Esophagus muscularis mucosa (tissue), 4 donors: ENCODE results near the gene HBB. TPM values are rescaled to one million over a fixed set of nuclear protein-coding genes. Genes with fewer than 3 reads are reported as not detected.

Experiments
- DNase-seq: peaks from one replicate; pipeline ENCODE4 v3.0.0-alpha.2; 2017; ENCODE audit errors: extremely low spot score
- H3K27ac ChIP-seq, 4 donors: fragments of 200-600 bp; sonication (generic); replicated peaks in 1 of 4; 1 replicate in 3 of 4; 2 replicates in 1 of 4; pipeline ENCODE4 v1.5.1; 2016 to 2019; ENCODE audit warnings: mild to moderate bottlenecking in 1 of 4
- H3K27me3 ChIP-seq, 4 donors: fragments of 200-600 bp; sonication (generic); one replicate each; pipeline versions ENCODE4 v1.5.1 to v1.6.0; 2016 to 2019
- H3K36me3 ChIP-seq, 4 donors: fragments of 200-600 bp; sonication (generic); one replicate each; pipeline ENCODE4 v1.5.1; 2016 to 2019
- H3K4me1 ChIP-seq, 4 donors: fragments of 200-600 bp; sonication (generic); one replicate each; pipeline ENCODE4 v1.5.1; 2016 to 2019
- H3K4me3 ChIP-seq, 4 donors: fragments of 200-600 bp; sonication (generic); 1 replicate in 2 of 4; 2 replicates in 2 of 4; pipeline ENCODE4 v1.5.1; 2016 to 2019; ENCODE audit warnings: mild to moderate bottlenecking in 4 of 4, moderate library complexity in 1 of 4
- H3K9me3 ChIP-seq, 4 donors: fragments of 200-600 bp; sonication (generic); 1 replicate in 3 of 4; 2 replicates in 1 of 4; pipeline ENCODE4 v1.5.1; 2016 to 2019
- CTCF ChIP-seq, 3 experiments: fragments of 200-600 bp in 2 of 3; fragments of 450-650 bp in 1 of 3; sonication (generic) in 2 of 3; IDR thresholded peaks; one replicate each; pipeline ENCODE4 v1.5.1; 2017 to 2019; ENCODE audit warnings: antibody characterized with exemption in 3 of 3, mild to moderate bottlenecking in 2 of 3, moderate library complexity in 1 of 3
- EP300 ChIP-seq: sonication (generic); formaldehyde crosslinking; IDR thresholded peaks from one replicate; pipeline ENCODE4 v1.6.1; 2017; ENCODE audit warnings: antibody characterized with exemption
- POLR2A ChIP-seq: fragments of 450-650 bp; IDR thresholded peaks from one replicate; pipeline ENCODE4 v1.6.1; 2017; ENCODE audit warnings: antibody characterized with exemption, moderate library complexity, mild to moderate bottlenecking, low read depth
- POLR2AphosphoS5 ChIP-seq, 2 donors: sonication (generic); formaldehyde crosslinking; IDR thresholded peaks; one replicate each; pipeline ENCODE4 v1.6.1; 2017; ENCODE audit warnings: antibody characterized with exemption in 2 of 2
- WGBS: methylation state at CpG from one replicate; pipeline ENCODE4 v1.1.5; 2018; 5-methylcytosine and 5-hydroxymethylcytosine counted together
- intact Hi-C: fragments of 100-400 bp; cut with DNase I; formaldehyde crosslinking; loops from one replicate; pipeline ENCODE4 v1.15.1; 2023
- total RNA-seq, 4 donors: library from RNA; depleted of rRNA; stranded (reverse); fragments of >200 nt; gene quantifications; one replicate each; pipeline versions ENCODE4 v1.1.0 to v1.2.1, GENCODE V29; 2016

The HBB gene
- total RNA-seq, 4 donors from 2014 or later, result 6.6 to 2,785 (median 163) TPM

GRCh38 chr11:5228124-5228523 is 1.3 kb upstream of the HBB start:
- no peaks in the 10 kb centered on the region for H3K4me1 ChIP-seq
- H3K27ac ChIP-seq, result no peak overlapping the region
- H3K36me3 ChIP-seq, result no peaks in the 10 kb centered on the region
- 63% methylated on average over 5 of the region's 5 CpGs for WGBS
- intact Hi-C loops, result no loop called here
- TF ChIP-seq CTCF (IDR thresholded peaks at IDR 0.05) (no peak), POLR2AphosphoS5 (IDR thresholded peaks at IDR 0.05) (no peak), EP300 (no peak), POLR2A (no peak)
- DNase-seq, result no peak
- H3K27me3 ChIP-seq, result no peaks in the 10 kb centered on the region
- no peaks in the 10 kb centered on the region for H3K9me3 ChIP-seq
- H3K4me3 ChIP-seq, result no peak overlapping the region

- no peak for DNase-seq
- TF ChIP-seq POLR2AphosphoS5 (IDR thresholded peaks at IDR 0.05), result no peak
- no peak for TF ChIP-seq CTCF (IDR thresholded peaks at IDR 0.05)
- no peak for TF ChIP-seq POLR2A
- no peak for TF ChIP-seq EP300
- Histone ChIP-seq H3K4me1 (no peaks in the 10 kb centered on the region), H3K9me3 (no peaks in the 10 kb centered on the region), H3K27ac (no peak overlapping the region), H3K36me3 (no peaks in the 10 kb centered on the region), H3K27me3 (no peaks in the 10 kb centered on the region), H3K4me3 (no peak overlapping the region)
- WGBS, result 58% methylated on average over 1 of the region's 1 CpG
- intact Hi-C loops, result no loop called here
Observed at GRCh38 chr11:5227681-5228080, 810 bp upstream of the HBB start.

- Histone ChIP-seq H3K27ac (no peak overlapping the region), H3K9me3 (no peaks in the 10 kb centered on the region), H3K36me3 (no peaks in the 10 kb centered on the region), H3K4me3 (no peak overlapping the region), H3K4me1 (no peaks in the 10 kb centered on the region), H3K27me3 (no peaks in the 10 kb centered on the region)
- TF ChIP-seq POLR2AphosphoS5 (IDR thresholded peaks at IDR 0.05) (no peak), CTCF (IDR thresholded peaks at IDR 0.05) (no peak), POLR2A (no peak), EP300 (no peak)
- intact Hi-C loops, result no loop called here
- no peak for DNase-seq
- 61% methylated on average over 2 of the region's 2 CpGs for WGBS
Observed at GRCh38 chr11:5225480-5225871, 1.4 kb downstream of the HBB start.

GRCh38 chr11:5224538-5225479 is 2.1 kb downstream of the HBB start:
- Histone ChIP-seq H3K27ac (no peak overlapping the region), H3K36me3 (no peaks in the 10 kb centered on the region), H3K4me3 (no peak overlapping the region), H3K27me3 (no peaks in the 10 kb centered on the region), H3K9me3 (no peaks in the 10 kb centered on the region), H3K4me1 (no peaks in the 10 kb centered on the region)
- WGBS, result 74% methylated on average over 6 of the region's 6 CpGs
- intact Hi-C loops, result no loop called here
- TF ChIP-seq POLR2A (no peak), POLR2AphosphoS5 (IDR thresholded peaks at IDR 0.05) (no peak), EP300 (no peak), CTCF (IDR thresholded peaks at IDR 0.05) (no peak)
- DNase-seq, result no peak

GRCh38 chr11:5223686-5224085 is 3.2 kb downstream of the HBB start:
- H3K4me1 ChIP-seq, result no peaks in the 10 kb centered on the region
- H3K4me3 ChIP-seq, result no peak overlapping the region
- no peaks in the 10 kb centered on the region for H3K9me3 ChIP-seq
- H3K36me3 ChIP-seq, result no peaks in the 10 kb centered on the region
- no peaks in the 10 kb centered on the region for H3K27me3 ChIP-seq
- DNase-seq, result no peak
- TF ChIP-seq CTCF (IDR thresholded peaks at IDR 0.05) (no peak), POLR2AphosphoS5 (IDR thresholded peaks at IDR 0.05) (no peak), EP300 (no peak), POLR2A (no peak)
- WGBS, result 68% methylated on average over 1 of the region's 1 CpG
- H3K27ac ChIP-seq, result no peak overlapping the region
- intact Hi-C loops, result no loop called here
